ENCODE data around the gene WASL. TPM values are rescaled to one million over a fixed set of nuclear protein-coding genes. Genes with fewer than 3 reads are reported as not detected.
A peak's percentile ranks its signal among the peaks of the same experiment; 100 is the strongest.

The WASL gene
- total RNA-seq, 1 experiment from 2014 or later: 34.4 TPM

- no peak for TF ChIP-seq ZNF281 (CRISPR knock-in tag; IDR thresholded peaks at IDR 0.05)
- no peak for TF ChIP-seq JUN (CRISPR knock-in tag; IDR thresholded peaks at IDR 0.05)
- TF ChIP-seq ZSCAN18 (CRISPR knock-in tag; IDR thresholded peaks at IDR 0.05): no peak
- TF ChIP-seq USF2 (CRISPR knock-in tag; IDR thresholded peaks at IDR 0.05): no peak
- no peak for TF ChIP-seq KAT7 (CRISPR knock-in tag; IDR thresholded peaks at IDR 0.05; ENCODE audit: borderline replicate concordance)
- TF ChIP-seq ETV6 (CRISPR knock-in tag; IDR thresholded peaks at IDR 0.05): no peak
- no peak for TF ChIP-seq USF1 (CRISPR knock-in tag; IDR thresholded peaks at IDR 0.05)
- no peak for TF ChIP-seq GRHL2 (CRISPR knock-in tag; IDR thresholded peaks at IDR 0.05; ENCODE audit: insufficient replicate concordance, severe bottlenecking)
- no peak for TF ChIP-seq CDX4 (CRISPR knock-in tag; IDR thresholded peaks at IDR 0.05; ENCODE audit: borderline replicate concordance)
- TF ChIP-seq ZNF532 (CRISPR knock-in tag; IDR thresholded peaks at IDR 0.05; ENCODE audit: borderline replicate concordance): no peak
Observed at GRCh38 chr7:123729218-123729578, 19.6 kb downstream of the WASL start (continued).

GRCh38 chr7:123727071-123727837, 21.5 kb downstream of the WASL start:
- ChIA-PET POLR2A (no interaction called here), CTCF (interaction anchor here (1.2 kb wide), 1 partner anchor 10 kb away, joined by 3 read pairs; no protein-coding TSS in a partner anchor)
- Mint-ChIP-seq H3K4me1 (peaks cover 38% of the 10 kb centered on the region), H3K9me3 (peaks cover 4% of the 10 kb centered on the region), H3K36me3 (peaks cover 3% of the 10 kb centered on the region; the same call in 1 of the 2 replicates), H3K27me3 (ENCODE audit: low read depth) (no peaks in the 10 kb centered on the region), H3K4me3 (no peak overlapping the region), H3K27ac (peak overlapping the region; percentile 65; the same call in 1 of the 2 replicates)
- no peak for DNase-seq (ENCODE audit: low spot score)
- no peak for ATAC-seq
- TF ChIP-seq ZNF121 (CRISPR knock-in tag; IDR thresholded peaks at IDR 0.05) (no peak), GRHL2 (CRISPR knock-in tag; IDR thresholded peaks at IDR 0.05; ENCODE audit: insufficient replicate concordance, severe bottlenecking) (no peak), ZNF532 (CRISPR knock-in tag; IDR thresholded peaks at IDR 0.05; ENCODE audit: borderline replicate concordance) (no peak), ZNF281 (CRISPR knock-in tag; IDR thresholded peaks at IDR 0.05) (no peak), GABPB1 (CRISPR knock-in tag; IDR thresholded peaks at IDR 0.05) (no peak), TCF7 (CRISPR knock-in tag; IDR thresholded peaks at IDR 0.05; ENCODE audit: low read depth) (no peak)
